Measurements from ENCODE around the gene PTBP1.
A peak's percentile ranks its signal among the peaks of the same experiment; 100 is the strongest.

PTBP1 gene

GRCh38 chr19:796692-797527, at the start of gene PTBP1:
Gene PTBP1 (plus strand): TSS chr19:797452. CDS start chr19:797498, 46 bp downstream.
- peak; percentile 100 for DNase-seq

- no peak for DNase-seq
Measured at GRCh38 chr19:748274-748598, 49.0 kb upstream of the PTBP1 start.

GRCh38 chr19:749811-750210, 47.4 kb upstream of the PTBP1 start:
- DNase-seq, result no peak

GRCh38 chr19:750640-751423, 46.4 kb upstream of the PTBP1 start, which contains the start of gene MISP:
Gene MISP (plus strand): TSS chr19:751112. CDS start chr19:756947, 5,835 bp downstream.
- DNase-seq, result peak; percentile 83

- DNase-seq, result no peak
Measured at GRCh38 chr19:751501-752341, 45.5 kb upstream of the PTBP1 start.

- DNase-seq, result no peak
Measured at GRCh38 chr19:752652-753517, 44.4 kb upstream of the PTBP1 start.

- no peak for DNase-seq
Measured at GRCh38 chr19:754530-754929, 42.7 kb upstream of the PTBP1 start.

GRCh38 chr19:755063-755462, 42.2 kb upstream of the PTBP1 start:
- no peak for DNase-seq

GRCh38 chr19:756236-756635, 41.0 kb upstream of the PTBP1 start:
- DNase-seq, result no peak

- DNase-seq, result no peak
Measured at GRCh38 chr19:756821-757688, 40.2 kb upstream of the PTBP1 start.

GRCh38 chr19:757811-758668, 39.2 kb upstream of the PTBP1 start:
- no peak for DNase-seq

GRCh38 chr19:763181-763580, 34.1 kb upstream of the PTBP1 start:
- DNase-seq, result no peak

- no peak for DNase-seq
Measured at GRCh38 chr19:763869-764268, 33.4 kb upstream of the PTBP1 start.

- no peak for DNase-seq
Measured at GRCh38 chr19:764301-764700, 33.0 kb upstream of the PTBP1 start.

GRCh38 chr19:765179-765738, 32.0 kb upstream of the PTBP1 start:
- DNase-seq, result no peak

GRCh38 chr19:768424-768823, 28.8 kb upstream of the PTBP1 start:
- DNase-seq, result no peak

GRCh38 chr19:769616-770015, 27.6 kb upstream of the PTBP1 start:
- DNase-seq, result no peak

- DNase-seq, result no peak
Measured at GRCh38 chr19:771332-771785, 25.9 kb upstream of the PTBP1 start.

- DNase-seq, result no peak
Measured at GRCh38 chr19:772063-772462, 25.2 kb upstream of the PTBP1 start.

Data from NCI-H1105 treated with DMSO at 0.1 percent for 48 hours (cell line).